H9 (cell line): ENCODE data around the gene GH2. TPM values are rescaled to one million over a fixed set of nuclear protein-coding genes. Genes with fewer than 3 reads are reported as not detected.
"Not testable (repeated sequence)": the region's sequence is repeated elsewhere in the genome, so short reads cannot be mapped to it uniquely, and the experiment has no call there.

ENCODE experiments used
- DNase-seq: peaks from one replicate; pipeline ENCODE4 v3.0.0-alpha.2; 2017
- H2AFZ ChIP-seq: one replicate; pipeline ENCODE4 v1.6.1; 2013; ENCODE audit warnings: mild to moderate bottlenecking, low read length, control low read depth, moderate library complexity
- H2AK5ac ChIP-seq: 2 replicates; pipeline ENCODE4 v1.6.1; 2013; ENCODE audit warnings: low read length, control low read depth, mixed read lengths; ENCODE audit not compliant: insufficient read length
- H2BK120ac ChIP-seq: one replicate; pipeline ENCODE4 v1.6.1; 2013; ENCODE audit warnings: low read depth, mild to moderate bottlenecking, low read length, control low read depth, inconsistent platforms; ENCODE audit not compliant: poor library complexity, severe bottlenecking
- H2BK12ac ChIP-seq: 2 replicates; pipeline ENCODE4 v1.6.1; 2013; ENCODE audit warnings: low read length, control low read depth, mixed read lengths, low read depth; ENCODE audit not compliant: insufficient read length
- H2BK15ac ChIP-seq: 2 replicates; pipeline ENCODE4 v1.6.1; 2013; ENCODE audit warnings: low read depth, low read length, control low read depth
- H2BK20ac ChIP-seq: one replicate; pipeline ENCODE4 v1.6.1; 2013; ENCODE audit warnings: low read depth, mild to moderate bottlenecking, low read length, control low read depth, inconsistent platforms; ENCODE audit not compliant: poor library complexity, severe bottlenecking
- H2BK5ac ChIP-seq: 2 replicates; pipeline ENCODE4 v1.6.1; 2013; ENCODE audit warnings: low read length, control low read depth, mixed read lengths; ENCODE audit not compliant: insufficient read length
- H3K14ac ChIP-seq: 2 replicates; pipeline ENCODE4 v1.6.1; 2013; ENCODE audit warnings: low read length, control low read depth; ENCODE audit not compliant: insufficient read depth
- H3K18ac ChIP-seq: 2 replicates; pipeline ENCODE4 v1.6.1; 2013; ENCODE audit warnings: low read depth, mild to moderate bottlenecking, mixed read lengths, low read length, control low read depth; ENCODE audit not compliant: insufficient read length
- H3K23ac ChIP-seq: 2 replicates; pipeline ENCODE4 v1.6.1; 2013; ENCODE audit warnings: low read length, control low read depth, mixed read lengths, low read depth; ENCODE audit not compliant: insufficient read length
- H3K23me2 ChIP-seq: 2 replicates; pipeline ENCODE4 v1.6.1; 2013; ENCODE audit warnings: low read depth, mild to moderate bottlenecking, mixed read lengths, low read length, control low read depth; ENCODE audit not compliant: insufficient read length, poor library complexity, severe bottlenecking
- H3K27ac ChIP-seq: 2 replicates; pipeline ENCODE4 v1.5.1; 2013; ENCODE audit warnings: low read length, control low read depth, mixed read lengths, low read depth; ENCODE audit not compliant: insufficient read length
- H3K27me3 ChIP-seq: 2 replicates; pipeline ENCODE4 v1.6.1; 2013; ENCODE audit warnings: low read length, control low read depth, inconsistent platforms; ENCODE audit not compliant: insufficient read depth
- H3K4ac ChIP-seq: 2 replicates; pipeline ENCODE4 v1.6.1; 2013; ENCODE audit warnings: low read depth, mild to moderate bottlenecking, control low read depth, inconsistent platforms, low read length, moderate library complexity
- H3K4me1 ChIP-seq: 2 replicates; pipeline ENCODE4 v1.6.1; 2013; ENCODE audit warnings: low read length, control low read depth, inconsistent platforms; ENCODE audit not compliant: insufficient read depth
- H3K4me2 ChIP-seq: 2 replicates; pipeline ENCODE4 v1.6.1; 2013; ENCODE audit warnings: low read length, control low read depth, mixed read lengths; ENCODE audit not compliant: insufficient read length, insufficient read depth
- H3K56ac ChIP-seq: 2 replicates; pipeline ENCODE4 v1.6.1; 2013; ENCODE audit warnings: low read depth, mild to moderate bottlenecking, mixed read lengths, low read length, control low read depth; ENCODE audit not compliant: insufficient read length
- H3K79me1 ChIP-seq: 2 replicates; pipeline ENCODE4 v1.6.1; 2013; ENCODE audit warnings: low read depth, mild to moderate bottlenecking, moderate library complexity, low read length, control low read depth, inconsistent platforms; ENCODE audit not compliant: insufficient read depth, poor library complexity, severe bottlenecking
- H3K79me2 ChIP-seq: 2 replicates; pipeline ENCODE4 v1.6.1; 2013; ENCODE audit warnings: low read length, control low read depth, inconsistent platforms; ENCODE audit not compliant: insufficient read depth
- H3K9ac ChIP-seq: 2 replicates; pipeline ENCODE4 v1.6.1; 2013; ENCODE audit warnings: low read length, control low read depth, mixed read lengths; ENCODE audit not compliant: insufficient read length; ENCODE audit errors: extremely low read depth
- H3K9me3 ChIP-seq: one replicate; pipeline ENCODE4 v1.6.1; 2013; ENCODE audit warnings: low read depth, low read length, inconsistent platforms; ENCODE audit not compliant: control insufficient read depth
- H3T11ph ChIP-seq: one replicate; pipeline ENCODE4 v1.6.1; 2013; ENCODE audit warnings: mild to moderate bottlenecking, low read length, control low read depth, inconsistent platforms
- H4K20me1 ChIP-seq: one replicate; pipeline ENCODE4 v1.6.1; 2013; ENCODE audit not compliant: control insufficient read depth, insufficient read length, insufficient read depth
- H4K5ac ChIP-seq: 2 replicates; pipeline ENCODE4 v1.6.1; 2013; ENCODE audit warnings: low read depth, mild to moderate bottlenecking, mixed read lengths, low read length, control low read depth; ENCODE audit not compliant: insufficient read length
- H4K8ac ChIP-seq: replicated peaks from 2 replicates; pipeline ENCODE4 v1.6.1; 2013; ENCODE audit warnings: low read length, control low read depth, mixed read lengths, low read depth; ENCODE audit not compliant: insufficient read length
- H4K91ac ChIP-seq: 2 replicates; pipeline ENCODE4 v1.6.1; 2013; ENCODE audit warnings: low read depth, mild to moderate bottlenecking, moderate library complexity, mixed read lengths, low read length, control low read depth; ENCODE audit not compliant: insufficient read length
- H3K27ac Mint-ChIP-seq, 3 experiments: 2 replicates in 2 of 3; 3 replicates in 1 of 3; pipeline ENCODE4 v1.8.0; 2020 to 2021; ENCODE audit warnings: mixed read lengths in 3 of 3, mild to moderate bottlenecking in 1 of 3, moderate library complexity in 1 of 3
- H3K27me3 Mint-ChIP-seq: 2 replicates; pipeline ENCODE4 v1.8.0; 2021; ENCODE audit warnings: low read depth, mild to moderate bottlenecking, moderate library complexity, mixed read lengths
- H3K36me3 Mint-ChIP-seq, 3 experiments: 2 replicates in 2 of 3; 3 replicates in 1 of 3; pipeline ENCODE4 v1.8.0; 2020 to 2021; ENCODE audit warnings: low read depth in 3 of 3, mixed read lengths in 3 of 3; ENCODE audit not compliant: insufficient read depth in 1 of 3
- H3K4me1 Mint-ChIP-seq, 2 experiments: 2 replicates each; pipeline ENCODE4 v1.8.0; 2020; ENCODE audit warnings: mixed read lengths in 2 of 2
- H3K4me3 Mint-ChIP-seq, 2 experiments: 2 replicates in 1 of 2; 3 replicates in 1 of 2; pipeline ENCODE4 v1.8.0; 2020 to 2021; ENCODE audit warnings: mild to moderate bottlenecking in 2 of 2, mixed read lengths in 2 of 2, moderate library complexity in 1 of 2
- H3K9me3 Mint-ChIP-seq, 2 experiments: 2 replicates in 1 of 2; 3 replicates in 1 of 2; pipeline ENCODE4 v1.8.0; 2020; ENCODE audit warnings: mild to moderate bottlenecking in 2 of 2, mixed read lengths in 2 of 2, moderate library complexity in 1 of 2
- CTCF ChIP-seq: fragments of 200-600 bp; sonication (generic); conservative IDR thresholded peaks from 3 replicates; pipeline ENCODE4 v1.8.0; 2021; ENCODE audit warnings: antibody characterized with exemption, mild to moderate bottlenecking
- WGBS: extraction: QIAGEN DNeasy Blood & Tissue Kit; methylation state at CpG from one replicate; pipeline ENCODE4 v1.1.7; 2013; ENCODE audit warnings: missing lambda C conversion rate, low lambda C conversion rate, mixed read lengths; ENCODE audit not compliant: insufficient read length; ENCODE audit errors: extremely low coverage; 5-methylcytosine and 5-hydroxymethylcytosine counted together
- total RNA-seq: library from RNA; stranded (reverse); gene quantifications from 2 replicates; pipeline ENCODE4 v1.2.1, GENCODE V29; 2021

GH2 gene
- total RNA-seq, 1 experiment from 2014 or later = 0.77 TPM

- H4K5ac ChIP-seq = no peak overlapping the region
- H3K4me2 ChIP-seq = no peak overlapping the region
- no peak overlapping the region for H2AK5ac ChIP-seq
- no peak overlapping the region for H2BK12ac ChIP-seq
- H3K18ac ChIP-seq = no peak overlapping the region
- no peak overlapping the region for H2BK15ac ChIP-seq
- no peak overlapping the region for H4K91ac ChIP-seq
- H3K4me1 Mint-ChIP-seq = peaks cover 12 to 25% of the 10 kb centered on the region in 2 experiments
- H3T11ph ChIP-seq = no peak overlapping the region
- H2AFZ ChIP-seq = no peak overlapping the region
- H3K27me3 ChIP-seq = no peaks in the 10 kb centered on the region
- no peak overlapping the region for H2BK5ac ChIP-seq
- H3K9me3 Mint-ChIP-seq = no peaks in the 10 kb centered on the region; a peak in 1 of 5 replicates
- H3K4ac ChIP-seq = no peak overlapping the region
- H3K79me2 ChIP-seq = no peaks in the 10 kb centered on the region
- H4K20me1 ChIP-seq = no peaks in the 10 kb centered on the region
- H3K27me3 Mint-ChIP-seq = peaks cover 4% of the 10 kb centered on the region
- H3K14ac ChIP-seq = no peak overlapping the region
- H2BK20ac ChIP-seq = no peak overlapping the region
- H3K4me1 ChIP-seq = no peaks in the 10 kb centered on the region; the same call in 1 of the 2 replicates
- DNase-seq = no peak
- no CpG with 5 or more reads among the region's 14 CpGs for WGBS
- no peak overlapping the region for H3K4me3 Mint-ChIP-seq
- TF ChIP-seq CTCF = no peak
- H3K27ac Mint-ChIP-seq = no peak overlapping the region; a peak in 1 of 7 replicates
- H3K36me3 Mint-ChIP-seq = no peaks in the 10 kb centered on the region
- H3K23me2 ChIP-seq = no peaks in the 10 kb centered on the region
- H4K8ac ChIP-seq = no peak overlapping the region
- no peaks in the 10 kb centered on the region for H3K9me3 ChIP-seq
- no peak overlapping the region for H3K56ac ChIP-seq
- no peak overlapping the region for H2BK120ac ChIP-seq
- no peak overlapping the region for H3K27ac ChIP-seq
- no peaks in the 10 kb centered on the region for H3K79me1 ChIP-seq
- H3K23ac ChIP-seq = no peak overlapping the region
- no peak overlapping the region for H3K9ac ChIP-seq
These were observed 28.4 kb upstream of the GH2 start for GRCh38 chr17:63910096-63910495.

- no CpG with 5 or more reads among the region's 10 CpGs for WGBS
- not testable (repeated sequence) for H3K23ac ChIP-seq, H3K9me3 Mint-ChIP-seq, H3K14ac ChIP-seq, H3K27ac ChIP-seq, H3T11ph ChIP-seq, H3K36me3 Mint-ChIP-seq, H3K18ac ChIP-seq, H3K27me3 ChIP-seq, H2BK20ac ChIP-seq, H2BK120ac ChIP-seq, DNase-seq, H4K8ac ChIP-seq, H3K4ac ChIP-seq, H2AFZ ChIP-seq, H3K4me1 ChIP-seq, H3K27me3 Mint-ChIP-seq, H3K23me2 ChIP-seq, H2BK15ac ChIP-seq, H3K9ac ChIP-seq, H4K91ac ChIP-seq, H3K9me3 ChIP-seq, H4K20me1 ChIP-seq, H2BK12ac ChIP-seq, H3K79me1 ChIP-seq, H3K79me2 ChIP-seq, H3K4me3 Mint-ChIP-seq, H4K5ac ChIP-seq, H3K4me2 ChIP-seq, H2BK5ac ChIP-seq, H3K27ac Mint-ChIP-seq, H3K56ac ChIP-seq, H2AK5ac ChIP-seq
- H3K4me1 Mint-ChIP-seq = peaks cover 12 to 25% of the 10 kb centered on the region in 2 experiments
These were observed 27.8 kb upstream of the GH2 start for GRCh38 chr17:63909586-63909985.
